Esophagus (tissue), 2 donors: ENCODE results near the gene GATAD2B. TPM values are rescaled to one million over a fixed set of nuclear protein-coding genes. Genes with fewer than 3 reads are reported as not detected.
"Not testable (repeated sequence)": the region's sequence is repeated elsewhere in the genome, so short reads cannot be mapped to it uniquely, and the experiment has no call there.

Experiments used
- H3K27ac ChIP-seq, 2 donors: one replicate each; pipeline ENCODE4 v1.5.1; 2013; ENCODE audit warnings: low read depth in 2 of 2, mild to moderate bottlenecking in 2 of 2, inconsistent platforms in 1 of 2, low read length in 1 of 2, moderate library complexity in 1 of 2
- H3K27me3 ChIP-seq, 2 donors: one replicate each; pipeline ENCODE4 v1.6.1; 2013; ENCODE audit warnings: low read length in 2 of 2, control low read depth in 1 of 2, mild to moderate bottlenecking in 1 of 2; ENCODE audit not compliant: insufficient read depth in 2 of 2, control insufficient read depth in 1 of 2
- H3K36me3 ChIP-seq, 2 donors: one replicate each; pipeline ENCODE4 v1.6.1; 2013; ENCODE audit warnings: low read length in 1 of 2; ENCODE audit not compliant: control insufficient read depth in 2 of 2, insufficient read depth in 2 of 2
- H3K4me1 ChIP-seq, 2 donors: one replicate each; pipeline ENCODE4 v1.6.1; 2013; ENCODE audit warnings: low read length in 1 of 2; ENCODE audit not compliant: control insufficient read depth in 2 of 2, insufficient read depth in 2 of 2
- H3K4me3 ChIP-seq, 2 donors: one replicate each; pipeline ENCODE4 v1.5.1; 2013; ENCODE audit warnings: low read length in 2 of 2, mild to moderate bottlenecking in 2 of 2, low read depth in 1 of 2, moderate library complexity in 1 of 2
- H3K9me3 ChIP-seq, 2 donors: one replicate each; pipeline ENCODE4 v1.6.1; 2013; ENCODE audit warnings: mild to moderate bottlenecking in 2 of 2, low read depth in 1 of 2, low read length in 1 of 2, moderate library complexity in 1 of 2; ENCODE audit not compliant: control insufficient read depth in 2 of 2, insufficient read depth in 1 of 2
- WGBS, 2 donors: extraction: QIAGEN DNeasy Blood & Tissue Kit; methylation state at CpG; one replicate each; pipeline ENCODE4 v1.1.7; 2013; 5-methylcytosine and 5-hydroxymethylcytosine counted together
- polyA plus RNA-seq, 2 donors: library from polyadenylated mRNA; stranded (reverse); fragments of 200-250 nt; gene quantifications; one replicate each; pipeline ENCODE4 v1.2.3, GENCODE V29; 2013
- donor health status: healthy with polysubstance abuse.
- donor health status: Bipolar disorder and iron deficiency.

GATAD2B gene
- polyA plus RNA-seq, 2 donors: 3.2 to 4.4 TPM

- Histone ChIP-seq H3K27me3 (no peaks in the 10 kb centered on the region), H3K9me3 (no peaks in the 10 kb centered on the region), H3K27ac (no peak overlapping the region), H3K36me3 (peaks cover 4 to 42% of the 10 kb centered on the region in 2 donors), H3K4me3 (no peak overlapping the region), H3K4me1 (peaks cover under 1 to 15% of the 10 kb centered on the region in 2 donors)
- 92 to 98% methylated on average over 2 of the region's 2 CpGs for WGBS, 2 donors
Measured at GRCh38 chr1:153771261-153771660, 151.5 kb downstream of the GATAD2B start.

GRCh38 chr1:153770797-153771196, 152.0 kb downstream of the GATAD2B start:
- Histone ChIP-seq H3K4me3 (no peak overlapping the region), H3K4me1 (peaks cover 0 to 11% of the 10 kb centered on the region in 2 donors), H3K27ac (no peak overlapping the region), H3K9me3 (no peaks in the 10 kb centered on the region), H3K27me3 (no peaks in the 10 kb centered on the region), H3K36me3 (peaks cover 4 to 42% of the 10 kb centered on the region in 2 donors)
- WGBS, 2 donors: 65 to 76% methylated on average over 11 of the region's 11 CpGs

- Histone ChIP-seq H3K27ac (no peak overlapping the region), H3K36me3 (peaks cover 15 to 49% of the 10 kb centered on the region in 2 donors), H3K4me3 (no peak overlapping the region), H3K4me1 (peaks cover 0 to 7% of the 10 kb centered on the region in 2 donors), H3K27me3 (no peaks in the 10 kb centered on the region), H3K9me3 (no peaks in the 10 kb centered on the region)
- WGBS, 2 donors: 84 to 91% methylated on average over 3 of the region's 3 CpGs
Measured at GRCh38 chr1:153769221-153769620, 153.6 kb downstream of the GATAD2B start.

GRCh38 chr1:153768316-153769181, 154.2 kb downstream of the GATAD2B start:
- WGBS, 2 donors: 67 to 87% methylated on average over 4 of the region's 4 CpGs
- Histone ChIP-seq H3K36me3 (peaks cover 17 to 50% of the 10 kb centered on the region in 2 donors), H3K4me1 (peaks cover 0 to 7% of the 10 kb centered on the region in 2 donors)

GRCh38 chr1:153767519-153767918, 155.3 kb downstream of the GATAD2B start:
- peaks cover 27 to 49% of the 10 kb centered on the region in 2 donors for H3K36me3 ChIP-seq
- no peak overlapping the region for H3K27ac ChIP-seq
- peaks cover 0 to 7% of the 10 kb centered on the region in 2 donors for H3K4me1 ChIP-seq
- no peaks in the 10 kb centered on the region for H3K9me3 ChIP-seq
- H3K4me3 ChIP-seq: no peak overlapping the region
- 92 to 93% methylated on average over 11 of the region's 11 CpGs for WGBS, 2 donors
- no peaks in the 10 kb centered on the region for H3K27me3 ChIP-seq

More at GRCh38 chr1:153768316-153769181, 154.2 kb downstream of the GATAD2B start:
- H3K27ac ChIP-seq: no peak overlapping the region
- H3K4me3 ChIP-seq: no peak overlapping the region
- no peaks in the 10 kb centered on the region for H3K27me3 ChIP-seq
- no peaks in the 10 kb centered on the region for H3K9me3 ChIP-seq

GRCh38 chr1:153766663-153767062, 156.1 kb downstream of the GATAD2B start:
- H3K27ac ChIP-seq, H3K9me3 ChIP-seq, H3K4me1 ChIP-seq, H3K27me3 ChIP-seq, H3K4me3 ChIP-seq: not testable (repeated sequence)
- WGBS, 2 donors: 84 to 88% methylated on average over 10 of the region's 10 CpGs
- peaks cover 24 to 43% of the 10 kb centered on the region in 2 donors for H3K36me3 ChIP-seq

- Histone ChIP-seq H3K27me3 (no peaks in the 10 kb centered on the region), H3K27ac (no peak overlapping the region), H3K4me3 (no peak overlapping the region), H3K4me1 (no peaks in the 10 kb centered on the region), H3K36me3 (peaks cover 24 to 41% of the 10 kb centered on the region in 2 donors), H3K9me3 (no peaks in the 10 kb centered on the region)
- 88 to 89% methylated on average over 5 of the region's 5 CpGs for WGBS, 2 donors
Measured at GRCh38 chr1:153764310-153764709, 158.5 kb downstream of the GATAD2B start.

GRCh38 chr1:153763365-153764225, 159.2 kb downstream of the GATAD2B start:
- WGBS, 2 donors: 71 to 74% methylated on average over 7 of the region's 7 CpGs
- Histone ChIP-seq H3K4me3 (no peak overlapping the region), H3K36me3 (peaks cover 24 to 46% of the 10 kb centered on the region in 2 donors), H3K27ac (no peak overlapping the region), H3K27me3 (no peaks in the 10 kb centered on the region), H3K4me1 (no peaks in the 10 kb centered on the region), H3K9me3 (no peaks in the 10 kb centered on the region)

- Histone ChIP-seq H3K36me3 (peaks cover 31 to 48% of the 10 kb centered on the region in 2 donors), H3K27me3 (no peaks in the 10 kb centered on the region), H3K4me1 (no peaks in the 10 kb centered on the region), H3K4me3 (no peak overlapping the region), H3K9me3 (no peaks in the 10 kb centered on the region), H3K27ac (no peak overlapping the region)
- 93 to 95% methylated on average over 4 of the region's 4 CpGs for WGBS, 2 donors
Measured at GRCh38 chr1:153760440-153760839, 162.3 kb downstream of the GATAD2B start.
